ENCODE measurements around the gene CERS6. TPM values are rescaled to one million over a fixed set of nuclear protein-coding genes. Genes with fewer than 3 reads are reported as not detected.

Gene CERS6
- total and polyA plus RNA-seq, 4 donors: 4.3 to 25.8 (median 13.6) TPM

- H3K4me3 ChIP-seq: no peak overlapping the region
- DNase-seq (no peak), ATAC-seq (ENCODE audit: insufficient read depth, low FRiP score) (no peak)
- H3K9me3 ChIP-seq (ENCODE audit: control insufficient read depth in 4 of 4, insufficient read depth in 3 of 4, low read length in 3 of 4): no peaks in the 10 kb centered on the region
- H3K27me3 ChIP-seq (ENCODE audit: control insufficient read depth in 3 of 3, insufficient read depth in 3 of 3, low read length in 2 of 3): no peaks in the 10 kb centered on the region
- H3K4me1 ChIP-seq (ENCODE audit: control insufficient read depth in 5 of 5, insufficient read depth in 5 of 5, low read length in 5 of 5): peaks cover 0 to 36% (median 0%) of the 10 kb centered on the region in 5 donors
- H3K27ac ChIP-seq (ENCODE audit: low read depth in 1 of 2, low read length in 1 of 2): peak overlapping the region in 1 of 2 donors; percentile 91
- H3K36me3 ChIP-seq (ENCODE audit: control insufficient read depth in 4 of 4, insufficient read depth in 4 of 4, low read length in 4 of 4): no peaks in the 10 kb centered on the region
- H3K9ac ChIP-seq (ENCODE audit: insufficient read depth in 1 of 2, low read length in 2 of 2): no peak overlapping the region
- no peak for TF ChIP-seq CTCF (IDR thresholded peaks at IDR 0.05; ENCODE audit: control extremely low read depth, extremely low read depth)
Observed at GRCh38 chr2:168528469-168528868, 72.4 kb downstream of the CERS6 start.

GRCh38 chr2:168529054-168529833, 73.2 kb downstream of the CERS6 start:
- WGBS, 2 donors: 69 to 91% methylated on average over 2 of the region's 2 CpGs
- DNase-seq (no peak), ATAC-seq (ENCODE audit: insufficient read depth, low FRiP score) (no peak)
- Histone ChIP-seq H3K9ac (ENCODE audit: insufficient read depth in 1 of 2, low read length in 2 of 2) (no peak overlapping the region), H3K9me3 (ENCODE audit: control insufficient read depth in 4 of 4, insufficient read depth in 3 of 4, low read length in 3 of 4) (no peaks in the 10 kb centered on the region), H3K36me3 (ENCODE audit: control insufficient read depth in 4 of 4, insufficient read depth in 4 of 4, low read length in 4 of 4) (no peaks in the 10 kb centered on the region), H3K27me3 (ENCODE audit: control insufficient read depth in 3 of 3, insufficient read depth in 3 of 3, low read length in 2 of 3) (no peaks in the 10 kb centered on the region), H3K27ac (ENCODE audit: low read depth in 1 of 2, low read length in 1 of 2) (peak overlapping the region in 1 of 2 donors; percentile 91), H3K4me3 (no peak overlapping the region), H3K4me1 (ENCODE audit: control insufficient read depth in 5 of 5, insufficient read depth in 5 of 5, low read length in 5 of 5) (peaks cover 0 to 31% (median 0%) of the 10 kb centered on the region in 5 donors)
- TF ChIP-seq CTCF (IDR thresholded peaks at IDR 0.05; ENCODE audit: control extremely low read depth, extremely low read depth): no peak

GRCh38 chr2:168529900-168530561, 74.0 kb downstream of the CERS6 start:
- Histone ChIP-seq H3K9me3 (ENCODE audit: control insufficient read depth in 4 of 4, insufficient read depth in 3 of 4, low read length in 3 of 4) (no peaks in the 10 kb centered on the region), H3K4me1 (ENCODE audit: control insufficient read depth in 5 of 5, insufficient read depth in 5 of 5, low read length in 5 of 5) (peaks cover 0 to 28% (median 0%) of the 10 kb centered on the region in 5 donors), H3K4me3 (no peak overlapping the region), H3K27me3 (ENCODE audit: control insufficient read depth in 3 of 3, insufficient read depth in 3 of 3, low read length in 2 of 3) (no peaks in the 10 kb centered on the region), H3K9ac (ENCODE audit: insufficient read depth in 1 of 2, low read length in 2 of 2) (no peak overlapping the region), H3K27ac (ENCODE audit: low read depth in 1 of 2, low read length in 1 of 2) (peak overlapping the region in 1 of 2 donors; percentile 91), H3K36me3 (ENCODE audit: control insufficient read depth in 4 of 4, insufficient read depth in 4 of 4, low read length in 4 of 4) (no peaks in the 10 kb centered on the region)
- 79 to 86% methylated on average over 8 of the region's 8 CpGs for WGBS, 2 donors
- DNase-seq (peak in 2 of 3 donors; percentile 26 to 49), ATAC-seq (ENCODE audit: insufficient read depth, low FRiP score) (no peak)
- TF ChIP-seq CTCF (IDR thresholded peaks at IDR 0.05; ENCODE audit: control extremely low read depth, extremely low read depth): no peak

Measured in lung (tissue), 12 donors.